K562 (cell line): ENCODE data around the gene TCFL5. TPM values are rescaled to one million over a fixed set of nuclear protein-coding genes. Genes with fewer than 3 reads are reported as not detected.

ENCODE experiments used
- ATAC-seq: fragments of 200-7000 bp; cut with Tn5 transposase; 3 replicates; pipeline ENCODE4 v1.9.1; 2020; ENCODE audit warnings: moderate library complexity
- BruUV-seq: library from RNA; stranded (reverse); fragments of 400-500 nt; replicated peaks from 2 replicates; lab custom pipeline; 2021; lab: Mats Ljungman, UMichigan
- CTCF ChIA-PET: fragments of 300-600 bp; formaldehyde crosslinking; extraction: SDS; loops from one replicate; lab custom pipeline; 2021; ENCODE audit warnings: low intra/inter-chr PET ratio; lab: Yijun Ruan, JAX
- POLR2A ChIA-PET: fragments of 300-600, 350-650 bp; sonication (Branson Sonifier 250); formaldehyde crosslinking; extraction: SDS; loops from one replicate; lab custom pipeline; 2021; ENCODE audit warnings: antibody characterized with exemption, inconsistent platforms; lab: Yijun Ruan, JAX
- DNase-seq, 4 experiments: peaks; one replicate each; pipeline versions ENCODE4 v3.0.0 to v3.0.0-alpha.2; 2011 to 2018; ENCODE audit warnings: low spot score in 3 of 4, mixed read lengths in 3 of 4; ENCODE audit errors: extremely low read depth in 1 of 4
- FAIRE-seq: peaks from 2 replicates; lab custom pipeline; 2011; peaks lifted over from hg19 to GRCh38; lab: Jason Lieb, UNC
- H2AFZ ChIP-seq: 2 replicates; pipeline ENCODE4 v1.6.0; 2011; ENCODE audit warnings: low read depth, low read length, control low read depth, inconsistent platforms
- H3K27ac ChIP-seq: fragments of 200-600 bp; 3 replicates; pipeline ENCODE4 v1.8.0; 2011; ENCODE audit warnings: low read depth, mild to moderate bottlenecking, control low read depth, inconsistent platforms, low read length, moderate library complexity, mixed read lengths; ENCODE audit errors: extremely low read depth
- H3K27me3 ChIP-seq, 2 experiments: fragments of 300-600 bp in 1 of 2; 2 replicates in 1 of 2; 3 replicates in 1 of 2; pipeline versions ENCODE4 v1.6.0 to v1.8.0; 2011; ENCODE audit warnings: inconsistent platforms in 2 of 2, low read length in 2 of 2, mild to moderate bottlenecking in 1 of 2, mixed read lengths in 1 of 2, moderate library complexity in 1 of 2; ENCODE audit not compliant: control insufficient read depth in 2 of 2, insufficient read depth in 2 of 2
- H3K36me3 ChIP-seq: fragments of 300-600 bp; 3 replicates; pipeline ENCODE4 v1.8.0; 2011; ENCODE audit warnings: mild to moderate bottlenecking, low read length, inconsistent platforms; ENCODE audit not compliant: control insufficient read depth, insufficient read depth
- H3K4me1 ChIP-seq, 2 experiments: fragments of 200-600 bp in 1 of 2; replicated peaks in 1 of 2; 2 replicates in 1 of 2; 3 replicates in 1 of 2; pipeline versions ENCODE4 v1.5.1 to v1.8.0; 2011; ENCODE audit warnings: inconsistent platforms in 2 of 2, low read length in 2 of 2, mild to moderate bottlenecking in 1 of 2, mixed read lengths in 1 of 2, moderate library complexity in 1 of 2; ENCODE audit not compliant: control insufficient read depth in 2 of 2, insufficient read depth in 2 of 2
- H3K4me2 ChIP-seq: 2 replicates; pipeline ENCODE4 v1.6.1; 2011; ENCODE audit warnings: low read length, control low read depth, inconsistent platforms, mixed read lengths; ENCODE audit not compliant: insufficient read depth
- H3K4me3 ChIP-seq: fragments of 200-600 bp; sonication (generic), shearing (Covaris generic); 2 replicates; pipeline ENCODE4 v1.5.1; 2016; ENCODE audit warnings: control low read depth, inconsistent platforms
- H3K79me2 ChIP-seq: fragments of 200-600 bp; 3 replicates; pipeline ENCODE4 v1.8.0; 2011; ENCODE audit warnings: low read length, inconsistent platforms; ENCODE audit not compliant: control insufficient read depth, insufficient read depth
- H3K9ac ChIP-seq, 2 experiments: 2 replicates each; pipeline versions ENCODE4 v1.6.0 to v1.6.1; 2011; ENCODE audit warnings: low read depth in 2 of 2, low read length in 2 of 2, control low read depth in 1 of 2, inconsistent platforms in 1 of 2, mild to moderate bottlenecking in 1 of 2, mixed read lengths in 1 of 2; ENCODE audit not compliant: insufficient read depth in 1 of 2
- H3K9me1 ChIP-seq: one replicate; pipeline ENCODE4 v1.6.0; 2011; ENCODE audit warnings: inconsistent platforms, mild to moderate bottlenecking, low read length, moderate library complexity; ENCODE audit not compliant: control insufficient read depth, insufficient read depth
- H3K9me3 ChIP-seq: replicated peaks from 2 replicates; pipeline ENCODE4 v1.5.1; 2011; ENCODE audit warnings: low read depth, low read length, inconsistent platforms; ENCODE audit not compliant: control insufficient read depth, insufficient read depth
- H4K20me1 ChIP-seq: replicated peaks from 2 replicates; pipeline ENCODE4 v1.6.1; 2011; ENCODE audit warnings: low read length, inconsistent platforms, mixed read lengths; ENCODE audit not compliant: control insufficient read depth, insufficient read depth
- CBX5 ChIP-seq: IDR thresholded peaks from 2 replicates; pipeline ENCODE4 v1.6.1; 2014; ENCODE audit warnings: low read depth, borderline replicate concordance
- HDAC1 ChIP-seq, 2 experiments: fragments of 450-650 bp; IDR thresholded peaks; 2 replicates each; pipeline ENCODE4 v1.6.1; 2016 to 2017; ENCODE audit warnings: inconsistent platforms in 1 of 2, mild to moderate bottlenecking in 1 of 2, moderate library complexity in 1 of 2
- JUN ChIP-seq, 2 experiments: sonication (generic) in 1 of 2; formaldehyde crosslinking in 1 of 2; IDR thresholded peaks; 2 replicates each; pipeline versions ENCODE4 v1.6.1 to v1.8.0; 2012 to 2022; ENCODE audit warnings: borderline replicate concordance in 2 of 2, mild to moderate bottlenecking in 2 of 2, improper control_type of control experiment in 1 of 2, low read depth in 1 of 2, low read length in 1 of 2, missing genetic modification reagents in 1 of 2
- LEF1 ChIP-seq: fragments of 450-650 bp; IDR thresholded peaks from 2 replicates; pipeline ENCODE4 v1.6.1; 2016; ENCODE audit warnings: mild to moderate bottlenecking
- NFRKB ChIP-seq: fragments of 450-650 bp; IDR thresholded peaks from 2 replicates; pipeline ENCODE4 v1.6.1; 2016; ENCODE audit warnings: low read depth
- POLR2G ChIP-seq: fragments of 200-400 bp; formaldehyde crosslinking; IDR thresholded peaks from 2 replicates; pipeline ENCODE4 v1.6.1; 2017; ENCODE audit warnings: low read depth, mild to moderate bottlenecking, antibody characterized with exemption, low read length, moderate library complexity
- SAP30 ChIP-seq: fragments of 200-600 bp; sonication (generic); IDR thresholded peaks from 2 replicates; pipeline ENCODE4 v1.6.1; 2012; ENCODE audit warnings: borderline replicate concordance, low read depth, mild to moderate bottlenecking, moderate library complexity, low read length, control low read depth, inconsistent platforms; ENCODE audit not compliant: insufficient read depth, poor library complexity, severe bottlenecking
- SMARCB1 ChIP-seq: IDR thresholded peaks from 2 replicates; pipeline ENCODE4 v1.6.1; 2011; ENCODE audit warnings: improper control_type of control experiment, low read depth; ENCODE audit not compliant: insufficient read length
- TRIM28 ChIP-seq: fragments of 450-650 bp; IDR thresholded peaks from 2 replicates; pipeline ENCODE4 v1.6.1; 2017
- ZFP36 ChIP-seq: fragments of 150-350 bp; IDR thresholded peaks from 2 replicates; pipeline ENCODE4 v1.6.1; 2018; ENCODE audit warnings: low read length, low read depth; ENCODE audit not compliant: partially characterized antibody
- ZNF174 ChIP-seq: fragments of 250-450 bp; sonication (Bioruptor Pico); IDR thresholded peaks from 2 replicates; pipeline ENCODE4 v1.4.0; 2020; ENCODE audit warnings: mild to moderate bottlenecking
- ZNF217 ChIP-seq: sonication (generic); formaldehyde crosslinking; IDR thresholded peaks from 2 replicates; pipeline ENCODE4 v1.8.0; 2022; ENCODE audit warnings: mild to moderate bottlenecking, missing genetic modification reagents
- WGBS: fragments of 100-300 bp; shearing (Covaris generic); methylation state at CpG from one replicate; pipeline ENCODE4 v1.1.6; 2016; ENCODE audit warnings: low coverage, mixed read lengths; ENCODE audit not compliant: insufficient coverage; ENCODE audit errors: missing lambda C conversion rate; 5-methylcytosine and 5-hydroxymethylcytosine counted together
- in situ Hi-C: fragments of 300-500 bp; cut with MboI; formaldehyde crosslinking; loops from 4 replicates; pipeline ENCODE4 v1.15.0; 2018; ENCODE audit warnings: inconsistent platforms, mixed read lengths
- intact Hi-C: fragments of 100-400 bp; cut with micrococcal nuclease; formaldehyde crosslinking; loops from 2 replicates; pipeline ENCODE4 v1.14.2; 2022
- polyA plus RNA-seq, 8 experiments: library from polyadenylated mRNA; depleted of rRNA in 4 of 8; stranded (reverse) in 5 of 8; unstranded in 3 of 8; fragments of >200 nt; fragmentation: Nextera tagmentation in 2 of 8; fragmentation: Illumina TruSeq in 1 of 8; extraction: Ambion mirVana in 2 of 8; extraction: Trizol in 1 of 8; gene quantifications; 2 replicates each; pipeline versions ENCODE4 v1.2.1 to v1.2.3, GENCODE V29; 2011 to 2014; ENCODE audit warnings: inconsistent platforms in 1 of 8, missing spikeins in 1 of 8
- total RNA-seq, 7 experiments: library from RNA; depleted of rRNA in 6 of 7; stranded (reverse); fragments of >200 nt in 6 of 7; fragmentation: Illumina TruSeq in 2 of 7; extraction: Trizol in 2 of 7; gene quantifications; 2 replicates each; pipeline versions ENCODE4 v1.2.1 to v1.2.3, GENCODE V29; 2011 to 2021; ENCODE audit warnings: low replicate concordance in 1 of 7
- TF ChIP-seq, protein P1 (sequence below): sonication (generic); formaldehyde crosslinking; IDR thresholded peaks from 2 replicates; pipeline ENCODE4 v1.8.0; 2022; ENCODE audit warnings: missing genetic modification reagents, mild to moderate bottlenecking, moderate library complexity, borderline replicate concordance

The TCFL5 gene
- total and polyA plus RNA-seq, 9 of the 15 experiments (the other 6 are each of a cell fraction or from before 2014, with no cell fraction given) = 1.00 to 12.6 (median 9.1) TPM

DNA sequence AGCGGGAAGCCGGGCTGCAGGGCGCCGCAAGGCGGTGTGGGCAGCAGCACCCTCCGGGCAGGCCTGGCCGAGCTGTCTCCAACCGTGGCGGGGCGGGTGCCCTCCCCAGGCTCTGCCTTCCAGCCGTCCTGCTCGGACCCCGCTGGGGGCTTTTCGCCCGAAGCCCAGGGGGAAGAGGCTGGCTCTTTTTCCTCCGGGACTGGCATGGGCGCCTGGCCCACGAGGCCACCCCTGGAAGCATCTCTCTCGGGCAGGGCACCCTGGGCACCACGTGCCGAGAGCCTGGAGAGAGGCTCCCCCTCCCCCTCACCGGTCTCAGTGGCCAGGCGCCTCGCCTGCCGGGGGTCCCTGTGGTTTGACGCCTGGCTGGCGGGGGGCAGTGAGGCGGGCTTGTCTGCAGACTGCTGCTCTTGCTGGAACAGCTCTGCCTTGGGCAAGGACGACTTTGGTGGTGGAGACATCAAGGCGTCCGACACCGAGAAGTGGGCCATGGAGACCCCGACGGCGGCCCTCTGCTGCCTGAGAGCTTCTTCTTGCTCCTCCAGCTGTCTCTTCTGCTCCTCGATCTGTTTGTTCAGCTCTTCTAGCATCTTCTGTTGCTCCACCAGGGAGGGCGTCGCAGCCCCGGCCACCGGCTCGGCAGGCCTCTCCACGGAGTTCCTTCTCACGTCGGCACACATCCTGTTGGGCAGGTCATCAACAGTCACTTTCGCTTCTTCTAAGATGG, 19.5 kb upstream of the TCFL5 start:
- no peaks in the 10 kb centered on the region for H3K27me3 ChIP-seq
- no peak overlapping the region for H2AFZ ChIP-seq
- intact Hi-C loops (no loop called here), in situ Hi-C loops (no loop called here)
- H3K9me3 ChIP-seq = no peaks in the 10 kb centered on the region
- peaks cover 25% of the 10 kb centered on the region; the same call in 1 of the 3 replicates for H3K36me3 ChIP-seq
- ChIA-PET CTCF (no interaction called here), POLR2A (no interaction called here)
- peaks cover 4% of the 10 kb centered on the region for H3K9me1 ChIP-seq
- DNase-seq = no peak
- no peak overlapping the region for H3K4me2 ChIP-seq
- FAIRE-seq = no peak
- peaks cover 3 to 46% of the 10 kb centered on the region in 2 experiments; a peak in 4 of 5 replicates for H3K4me1 ChIP-seq
- no peak for TF ChIP-seq TRIM28
- TF ChIP-seq POLR2G = 0 out of 2 replicates have a peak, but pooled peaks have one; percentile 10
- no peak overlapping the region for H3K9ac ChIP-seq
- no peak overlapping the region for H3K4me3 ChIP-seq
- no peak for ATAC-seq
- no TSS peak for BruUV-seq
- 95% methylated on average over 22 of the region's 45 CpGs for WGBS
- H4K20me1 ChIP-seq = no peaks in the 10 kb centered on the region
- H3K27ac ChIP-seq = no peak overlapping the region
- H3K79me2 ChIP-seq = no peaks in the 10 kb centered on the region

DNA sequence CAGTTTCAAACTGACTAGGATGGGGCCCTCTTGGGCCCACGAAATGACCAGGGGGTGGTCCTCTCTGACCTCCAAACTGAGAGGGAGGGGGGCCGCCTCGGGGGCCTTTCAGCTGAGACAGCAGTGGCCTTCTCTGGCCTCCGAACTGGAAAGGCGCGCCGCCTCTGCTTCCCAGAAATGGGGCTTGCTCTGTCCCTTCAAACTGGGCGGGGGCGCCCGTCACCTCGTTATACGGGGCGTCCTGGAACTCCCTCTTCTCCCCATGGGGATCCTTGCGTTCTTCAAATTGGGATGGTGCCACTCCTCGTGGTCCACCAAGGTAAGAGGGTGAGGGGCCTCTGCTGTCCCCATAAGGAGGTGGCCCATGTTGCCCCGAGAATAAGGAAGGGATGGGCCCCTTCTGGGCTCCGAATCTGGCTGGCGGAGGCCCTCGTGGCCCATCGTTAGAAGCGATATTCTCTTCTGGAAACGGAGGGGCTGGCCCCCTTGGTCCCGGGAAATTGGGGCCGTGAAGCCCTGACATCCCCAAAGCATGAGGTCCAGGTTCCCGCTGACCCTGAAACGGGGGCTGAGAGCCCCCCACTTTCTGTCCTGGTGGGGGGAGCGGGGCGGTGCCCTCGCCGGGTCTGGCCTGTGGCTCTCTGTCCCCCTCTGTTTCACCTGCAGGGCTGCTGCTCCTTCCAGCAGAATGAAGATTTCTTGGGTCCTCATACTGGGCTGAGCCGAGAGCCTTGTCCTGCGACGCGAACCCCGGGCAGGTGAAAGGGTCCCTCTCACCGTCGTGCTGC, 18.7 kb upstream of the TCFL5 start:
- ATAC-seq = no peak
- TF ChIP-seq NFRKB = no peak
- TF ChIP-seq SMARCB1 = no peak
- no peak for TF ChIP-seq HDAC1 (IDR thresholded peaks at IDR 0.05)
- no peak for TF ChIP-seq CBX5
- TF ChIP-seq LEF1 = no peak
- TF ChIP-seq ZNF217 (CRISPR knock-in tag) = no peak
- no peak for TF ChIP-seq JUN (IDR thresholded peaks at IDR 0.05; ENCODE audit: borderline replicate concordance, low read depth, low read length)
- no peak for TF ChIP-seq JUN (CRISPR knock-in tag; IDR thresholded peaks at IDR 0.05; ENCODE audit: borderline replicate concordance)
- no peak for TF ChIP-seq ZFP36
- no peak for TF ChIP-seq SAP30
- TF ChIP-seq POLR2G = no peak; the same call in 1 of the 2 replicates
- TF ChIP-seq TRIM28 = no peak
- TF ChIP-seq ZNF174 (CRISPR knock-in tag) = no peak
- TF ChIP-seq, protein P1, sequence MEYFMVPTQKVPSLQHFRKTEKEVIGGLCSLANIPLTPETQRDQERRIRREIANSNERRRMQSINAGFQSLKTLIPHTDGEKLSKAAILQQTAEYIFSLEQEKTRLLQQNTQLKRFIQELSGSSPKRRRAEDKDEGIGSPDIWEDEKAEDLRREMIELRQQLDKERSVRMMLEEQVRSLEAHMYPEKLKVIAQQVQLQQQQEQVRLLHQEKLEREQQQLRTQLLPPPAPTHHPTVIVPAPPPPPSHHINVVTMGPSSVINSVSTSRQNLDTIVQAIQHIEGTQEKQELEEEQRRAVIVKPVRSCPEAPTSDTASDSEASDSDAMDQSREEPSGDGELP (CRISPR knock-in tag) = no peak
- TF ChIP-seq, all 486 proteins: peak for 0
- Histone ChIP-seq H3K4me3 (no peak overlapping the region), H3K27me3 (no peaks in the 10 kb centered on the region), H4K20me1 (no peaks in the 10 kb centered on the region), H2AFZ (no peak overlapping the region), H3K9me3 (no peaks in the 10 kb centered on the region), H3K27ac (no peak overlapping the region), H3K4me1 (peaks cover 9 to 48% of the 10 kb centered on the region in 2 experiments; a peak in 4 of 5 replicates), H3K9me1 (peaks cover 4% of the 10 kb centered on the region), H3K79me2 (no peaks in the 10 kb centered on the region), H3K9ac (no peak overlapping the region), H3K36me3 (peaks cover 21% of the 10 kb centered on the region; the same call in 1 of the 3 replicates), H3K4me2 (no peak overlapping the region)
- WGBS = 95% methylated on average over 18 of the region's 37 CpGs
- no TSS peak for BruUV-seq
- FAIRE-seq (no peak), DNase-seq (no peak)
- intact Hi-C loops (no loop called here), in situ Hi-C loops (no loop called here)
- POLR2A ChIA-PET = no interaction called here
- CTCF ChIA-PET = interaction anchor here (0.7 kb wide), 1 partner anchor 13 kb away, joined by 4 read pairs; no protein-coding TSS in a partner anchor
